Activated CD4-positive, alpha-beta T cell treated with anti-CD3 and anti-CD28 coated beads for 1 hour (primary cell): ENCODE data around the gene MPI.
A peak's percentile ranks its signal among the peaks of the same experiment; 100 is the strongest.

Source experiments
- DNase-seq: peaks from one replicate; pipeline ENCODE4 v3.0.0-alpha.2; 2020

The MPI gene

GRCh38 chr15:74937590-74938371 lies 47.9 kb downstream of the MPI start, which contains the start of gene COX5A:
Gene COX5A (minus strand): TSS chr15:74938073. CDS start chr15:74938014, 59 bp downstream.
- peak; percentile 87 for DNase-seq

DNA sequence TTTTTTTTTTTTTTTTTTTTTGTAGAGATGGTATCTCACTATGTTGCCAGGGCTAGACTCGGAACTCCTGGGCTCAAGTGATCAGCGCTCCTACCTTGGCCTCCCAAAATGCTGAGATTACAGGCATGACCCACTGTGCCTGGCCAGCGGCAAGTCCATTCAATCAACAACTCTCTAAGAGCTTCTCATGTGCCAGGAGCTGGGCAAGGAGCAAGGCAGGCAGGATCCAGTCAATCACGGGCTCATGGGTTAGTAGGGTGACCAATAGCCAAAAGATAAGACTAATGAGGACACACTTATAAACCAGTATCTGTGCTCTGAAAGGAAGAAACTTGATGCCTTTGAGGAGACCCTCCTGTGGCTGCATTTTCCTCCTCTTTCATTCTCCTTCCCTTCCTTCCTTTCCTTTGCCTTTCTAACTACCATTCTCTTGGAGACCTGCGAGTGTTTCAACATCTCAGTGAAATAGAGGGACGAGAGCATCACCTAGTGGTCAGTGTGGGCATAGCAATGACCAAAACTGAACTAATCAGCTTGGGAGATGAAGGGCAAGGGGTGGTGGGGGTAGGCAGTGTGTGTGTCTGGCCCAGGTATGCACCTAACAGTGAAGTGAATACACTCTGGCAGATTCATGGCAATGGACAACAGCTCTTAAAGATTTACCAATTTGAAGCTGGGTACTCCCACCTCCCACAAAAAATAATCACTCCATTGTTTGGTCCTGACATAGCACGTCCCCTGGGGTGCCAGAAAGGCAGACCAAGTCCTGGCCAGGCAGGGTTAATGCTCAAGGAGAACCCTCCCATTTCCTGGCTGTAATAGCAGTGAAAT lies 60.5 kb downstream of the MPI start:
- DNase-seq = peak; percentile 66

- DNase-seq = no peak
Measured at GRCh38 chr15:74951006-74951405, 61.2 kb downstream of the MPI start.
